Measurements from ENCODE around the gene KCNK5.

Gene KCNK5

DNA sequence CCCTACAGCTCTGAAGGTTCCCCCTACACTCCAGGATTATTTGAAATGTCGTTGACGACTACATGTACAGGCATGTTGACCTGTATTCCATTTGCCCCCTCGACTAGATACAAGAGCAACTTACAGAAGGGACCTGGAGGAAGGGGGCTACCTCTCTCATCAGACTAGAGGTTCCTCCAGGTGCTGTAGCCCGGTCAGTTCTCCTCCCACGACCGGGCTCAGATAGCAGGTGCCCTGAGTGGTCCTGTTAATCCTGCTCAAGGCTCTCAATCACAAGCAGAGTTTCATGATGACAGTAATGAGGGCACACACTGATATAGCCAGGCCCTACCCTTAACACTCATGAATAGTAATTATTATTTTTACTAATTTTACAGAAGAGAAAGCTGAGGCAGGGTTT is 36.5 kb downstream of the KCNK5 start:
- H3K4me3 ChIP-seq (ENCODE audit: low read depth, low read length): no peak overlapping the region
- TF ChIP-seq, protein P1, sequence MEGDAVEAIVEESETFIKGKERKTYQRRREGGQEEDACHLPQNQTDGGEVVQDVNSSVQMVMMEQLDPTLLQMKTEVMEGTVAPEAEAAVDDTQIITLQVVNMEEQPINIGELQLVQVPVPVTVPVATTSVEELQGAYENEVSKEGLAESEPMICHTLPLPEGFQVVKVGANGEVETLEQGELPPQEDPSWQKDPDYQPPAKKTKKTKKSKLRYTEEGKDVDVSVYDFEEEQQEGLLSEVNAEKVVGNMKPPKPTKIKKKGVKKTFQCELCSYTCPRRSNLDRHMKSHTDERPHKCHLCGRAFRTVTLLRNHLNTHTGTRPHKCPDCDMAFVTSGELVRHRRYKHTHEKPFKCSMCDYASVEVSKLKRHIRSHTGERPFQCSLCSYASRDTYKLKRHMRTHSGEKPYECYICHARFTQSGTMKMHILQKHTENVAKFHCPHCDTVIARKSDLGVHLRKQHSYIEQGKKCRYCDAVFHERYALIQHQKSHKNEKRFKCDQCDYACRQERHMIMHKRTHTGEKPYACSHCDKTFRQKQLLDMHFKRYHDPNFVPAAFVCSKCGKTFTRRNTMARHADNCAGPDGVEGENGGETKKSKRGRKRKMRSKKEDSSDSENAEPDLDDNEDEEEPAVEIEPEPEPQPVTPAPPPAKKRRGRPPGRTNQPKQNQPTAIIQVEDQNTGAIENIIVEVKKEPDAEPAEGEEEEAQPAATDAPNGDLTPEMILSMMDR (IDR thresholded peaks at IDR 0.05; ENCODE audit: insufficient read depth, low read length, missing control alignments): no peak
- CTCF ChIA-PET: no interaction called here
- DNase-seq (ENCODE audit: low read depth, low spot score): no peak
- POLR2A ChIA-PET: no interaction called here

DNA sequence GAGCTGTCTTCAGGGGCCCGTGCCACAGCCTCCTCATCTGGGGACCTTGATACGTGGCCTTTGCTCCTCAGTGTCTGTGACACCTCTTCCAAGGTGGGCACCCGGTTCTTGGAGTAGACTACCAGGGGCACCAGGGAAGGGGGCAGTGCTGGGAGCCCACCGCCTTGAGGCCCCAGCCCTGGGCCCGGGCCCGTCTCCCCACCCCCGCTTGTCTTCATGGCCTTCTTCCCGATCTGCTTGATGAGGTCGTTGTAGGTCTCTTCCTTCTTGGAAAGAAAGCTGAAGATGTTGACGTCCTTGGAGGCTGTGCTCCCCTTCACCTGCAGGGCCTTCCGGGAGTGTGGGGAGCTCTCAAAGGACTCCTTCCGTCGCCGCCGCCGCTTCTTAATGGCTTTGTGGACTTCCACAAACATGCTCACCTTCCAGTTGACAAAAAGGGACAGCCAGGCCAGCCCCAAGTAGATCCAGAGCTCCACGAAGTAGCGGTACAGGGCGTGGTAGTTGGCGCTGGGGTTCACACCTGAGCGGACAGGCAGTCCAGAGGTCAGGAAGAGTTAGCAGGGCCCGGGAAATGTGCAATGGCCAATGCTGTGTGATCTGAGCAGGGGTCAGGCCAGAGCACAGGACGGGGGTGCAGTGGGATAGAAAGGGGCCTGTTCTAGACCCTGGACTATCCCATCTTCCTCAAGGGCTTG is 37.9 kb downstream of the KCNK5 start:
- no peak overlapping the region for H3K4me3 ChIP-seq (ENCODE audit: low read depth, low read length)
- no peak for DNase-seq (ENCODE audit: low read depth, low spot score)
- TF ChIP-seq, protein P1 (IDR thresholded peaks at IDR 0.05; ENCODE audit: insufficient read depth, low read length, missing control alignments): no peak
- POLR2A ChIA-PET: no interaction called here
- CTCF ChIA-PET: interaction anchor here (0.7 to 1.3 kb wide), 2 partner anchors 24 to 112 kb away, joined by 3 to 7 read pairs; no protein-coding TSS in a partner anchor

DNA sequence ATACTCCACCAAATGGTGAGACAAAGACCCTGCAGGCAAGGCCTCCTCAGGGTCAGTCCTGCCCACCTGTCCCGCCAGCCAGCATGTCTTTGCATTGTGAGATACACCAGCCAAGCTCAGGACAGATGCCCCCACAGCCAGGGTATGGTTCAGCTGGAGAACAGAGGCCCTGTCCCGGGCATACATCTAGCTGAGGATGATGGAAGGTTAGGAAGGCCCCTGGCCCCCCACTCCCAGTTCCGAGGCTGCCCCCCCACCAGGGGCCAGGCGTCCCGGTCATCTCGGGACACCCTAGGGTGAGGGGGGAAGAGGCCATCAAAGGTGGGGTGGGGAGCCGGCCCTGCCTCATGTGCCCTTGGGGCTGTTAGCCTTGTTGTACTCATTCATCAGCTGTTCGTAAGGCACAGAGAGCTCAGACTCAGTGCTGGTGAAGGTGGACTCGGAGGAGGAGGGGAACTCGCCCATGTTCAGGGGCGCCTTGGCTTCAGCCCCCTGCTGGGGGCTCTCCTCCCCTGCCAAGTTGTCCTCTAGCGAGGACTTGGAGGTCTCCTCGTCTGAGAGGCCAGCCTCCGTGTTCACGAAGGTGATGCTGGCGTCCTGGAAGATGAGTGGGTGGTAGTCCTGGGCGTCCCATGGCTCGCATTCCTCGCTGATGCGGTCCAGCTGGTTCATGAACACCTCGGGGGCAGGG is 38.6 kb downstream of the KCNK5 start:
- ChIA-PET CTCF (interaction anchor here (1.3 kb wide), 1 partner anchor 112 kb away, joined by 7 read pairs; no protein-coding TSS in a partner anchor), POLR2A (no interaction called here)
- H3K4me3 ChIP-seq (ENCODE audit: low read depth, low read length): no peak overlapping the region
- TF ChIP-seq, protein P1 (IDR thresholded peaks at IDR 0.05; ENCODE audit: insufficient read depth, low read length, missing control alignments): no peak
- DNase-seq (ENCODE audit: low read depth, low spot score): no peak

DNA sequence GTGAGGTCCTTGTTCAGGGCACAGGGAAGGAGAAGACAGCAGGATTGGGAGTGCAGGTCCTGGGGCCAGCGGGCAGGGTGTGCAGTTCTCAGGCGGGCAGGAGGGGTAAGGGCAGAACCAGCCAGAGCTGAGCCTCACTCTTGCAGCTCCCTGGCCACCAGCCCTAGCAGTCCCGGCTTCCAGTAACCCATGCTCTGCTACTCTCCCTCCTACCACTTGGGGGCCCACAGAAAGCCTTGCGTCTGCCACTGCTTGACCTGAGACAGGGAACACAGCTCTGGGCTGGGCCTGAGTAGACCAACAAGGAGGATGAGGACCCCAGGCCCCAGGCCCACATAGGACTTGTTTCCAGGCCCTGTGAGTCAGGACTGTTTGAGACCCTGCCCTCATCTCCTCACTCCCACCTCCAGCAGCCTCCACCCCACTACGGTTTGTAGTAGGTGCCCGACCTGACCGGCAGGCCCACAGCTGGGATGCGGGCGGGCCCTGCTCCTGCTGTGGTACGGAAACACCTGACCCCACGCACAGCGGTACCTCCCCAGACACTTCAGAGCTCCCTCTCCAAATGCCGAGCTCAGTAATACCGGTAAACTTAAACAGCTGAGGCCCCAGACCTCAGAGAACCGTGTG is 39.2 kb downstream of the KCNK5 start:
- DNase-seq (ENCODE audit: low read depth, low spot score): no peak
- H3K4me3 ChIP-seq (ENCODE audit: low read depth, low read length): no peak overlapping the region
- ChIA-PET POLR2A (no interaction called here), CTCF (interaction anchor here (1.3 kb wide), 1 partner anchor 113 kb away, joined by 7 read pairs; no protein-coding TSS in a partner anchor)
- TF ChIP-seq, protein P1 (IDR thresholded peaks at IDR 0.05; ENCODE audit: insufficient read depth, low read length, missing control alignments): peak; percentile 43

DNA sequence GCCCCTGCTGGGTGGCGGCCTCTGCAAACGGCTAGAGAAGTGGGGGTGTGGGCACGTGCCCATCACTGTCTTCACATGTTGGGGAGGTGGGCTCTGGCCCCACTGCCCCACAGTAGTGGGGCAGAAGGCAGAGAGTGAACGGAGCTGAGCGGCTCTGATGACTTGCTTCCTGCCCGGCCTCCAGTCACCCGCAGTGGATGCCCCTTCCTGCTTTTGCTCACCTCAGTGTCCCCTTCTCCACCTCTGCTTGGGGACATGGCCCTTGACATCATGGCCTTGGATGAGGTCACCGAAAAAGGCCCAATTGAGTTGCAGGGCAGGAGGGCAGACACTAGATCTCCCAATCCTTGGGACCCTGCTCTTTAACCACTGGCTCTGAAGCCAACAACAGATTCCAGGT is 40.1 kb downstream of the KCNK5 start:
- ChIA-PET CTCF (no interaction called here), POLR2A (no interaction called here)
- H3K4me3 ChIP-seq (ENCODE audit: low read depth, low read length): no peak overlapping the region
- TF ChIP-seq, protein P1 (IDR thresholded peaks at IDR 0.05; ENCODE audit: insufficient read depth, low read length, missing control alignments): no peak
- DNase-seq (ENCODE audit: low read depth, low spot score): no peak

DNA sequence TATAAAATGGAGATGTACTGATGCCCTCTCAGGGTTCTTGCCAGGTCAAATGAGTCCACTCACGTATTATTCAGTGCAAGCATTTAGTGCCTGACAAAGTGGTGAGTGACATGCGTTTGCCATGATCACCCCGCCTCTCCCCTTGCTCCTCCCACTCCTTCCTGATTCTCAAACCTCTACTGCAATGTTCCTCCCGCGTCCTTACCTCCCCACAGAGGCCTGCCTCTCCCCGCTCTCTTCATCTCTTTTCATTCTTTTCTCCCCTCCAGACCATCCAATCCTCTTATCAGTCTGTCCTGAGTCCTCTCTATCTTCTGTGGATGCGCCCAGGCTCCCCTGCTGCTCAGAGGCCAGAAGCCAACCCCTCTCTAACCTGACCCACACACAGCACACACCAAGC is 40.7 kb downstream of the KCNK5 start:
- POLR2A ChIA-PET: no interaction called here
- H3K4me3 ChIP-seq (ENCODE audit: low read depth, low read length): no peak overlapping the region
- TF ChIP-seq, protein P1 (IDR thresholded peaks at IDR 0.05; ENCODE audit: insufficient read depth, low read length, missing control alignments): no peak
- DNase-seq (ENCODE audit: low read depth, low spot score): no peak
- CTCF ChIA-PET: no interaction called here
